AG09319 (cell line): ENCODE measurements around the gene TXNDC16.

ENCODE experiments used
- DNase-seq: peaks from one replicate; pipeline ENCODE4 v3.0.0-alpha.2; 2010; ENCODE audit warnings: low read depth; ENCODE audit errors: extremely low read depth
- CTCF ChIP-seq: IDR thresholded peaks from 2 replicates; pipeline ENCODE4 v1.5.1; 2011; ENCODE audit warnings: low read depth, mild to moderate bottlenecking, inconsistent platforms, low read length, moderate library complexity

TXNDC16 gene

DNA sequence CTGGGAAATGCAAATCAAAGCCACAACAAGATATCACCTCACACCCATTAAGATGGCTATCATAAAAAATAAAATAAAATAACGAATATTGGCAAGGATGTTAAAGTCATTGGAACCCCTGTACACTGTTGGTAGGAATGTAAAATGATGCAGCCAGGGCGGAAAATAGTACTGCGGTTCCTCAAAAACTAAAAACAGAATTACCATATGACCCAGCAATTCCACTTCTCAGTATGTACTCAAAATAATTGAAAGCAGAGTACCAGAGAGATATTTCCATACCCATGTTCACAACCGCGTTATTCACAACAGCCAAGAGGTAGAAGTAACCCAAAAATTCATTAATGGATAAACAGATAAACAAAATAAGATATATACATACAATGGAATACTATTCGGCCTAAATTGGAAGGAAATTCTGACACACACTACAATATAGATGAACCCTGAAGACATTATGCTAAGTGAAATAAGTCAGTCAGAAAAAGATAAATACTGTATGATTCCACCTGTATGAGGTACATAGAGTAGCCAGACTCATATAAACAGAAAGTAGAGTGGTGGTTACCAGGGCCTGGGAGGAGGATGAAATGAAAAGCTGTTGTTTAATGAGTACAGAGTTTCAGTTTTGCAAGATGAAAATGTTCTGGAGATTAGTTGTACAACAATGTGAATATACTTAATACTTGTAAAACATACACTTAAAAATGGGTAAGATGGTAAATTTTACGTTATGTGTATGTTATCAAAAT is 84.6 kb downstream of the TXNDC16 start:
- TF ChIP-seq CTCF: no peak
- DNase-seq: no peak

- TF ChIP-seq CTCF: no peak
- no peak for DNase-seq
These were observed 88.1 kb downstream of the TXNDC16 start for GRCh38 chr14:52464175-52464574.

DNA sequence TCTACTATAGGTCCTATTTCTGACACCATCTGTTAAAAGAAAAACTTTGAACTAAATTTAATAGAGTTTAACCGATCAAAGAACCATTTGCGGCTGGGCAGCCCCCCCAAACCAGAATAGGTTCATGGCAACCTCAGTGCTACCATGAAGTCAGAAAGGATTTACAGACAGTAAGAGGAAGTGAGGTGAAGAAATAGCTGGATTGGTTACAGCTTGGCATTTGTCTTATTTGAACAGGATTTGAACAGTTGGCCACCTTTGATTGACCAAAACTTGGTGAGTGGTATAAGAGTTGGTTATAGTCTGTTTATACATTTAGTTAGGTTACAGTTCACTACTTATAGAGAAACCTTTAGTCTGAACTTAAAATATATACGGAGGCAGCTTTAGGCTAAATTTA is 88.9 kb downstream of the TXNDC16 start:
- TF ChIP-seq CTCF: no peak
- DNase-seq: no peak

DNA sequence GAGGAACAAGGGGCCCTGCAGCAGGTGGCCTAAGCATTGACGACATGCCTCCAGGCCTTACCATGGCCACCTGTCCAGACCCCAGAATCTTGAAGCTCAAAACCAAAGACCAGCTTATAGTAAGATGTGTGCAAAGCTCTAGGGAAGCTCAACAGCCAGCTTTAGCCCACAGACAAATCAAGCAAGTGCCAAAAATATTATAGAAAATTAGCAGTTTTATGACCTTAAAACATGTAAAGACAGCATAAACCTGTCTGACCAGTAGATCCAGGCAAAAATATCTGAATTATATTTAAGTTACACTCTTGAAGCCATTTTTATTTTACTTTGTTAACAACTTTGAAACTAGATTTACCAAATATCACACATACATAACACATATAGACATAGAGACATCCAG is 90.6 kb downstream of the TXNDC16 start:
- no peak for DNase-seq
- TF ChIP-seq CTCF: no peak

- no peak for DNase-seq
- no peak for TF ChIP-seq CTCF
These were observed 93.6 kb downstream of the TXNDC16 start for GRCh38 chr14:52458721-52459085.

GRCh38 chr14:52457411-52457810 is 94.9 kb downstream of the TXNDC16 start:
- DNase-seq: no peak
- TF ChIP-seq CTCF: no peak

DNA sequence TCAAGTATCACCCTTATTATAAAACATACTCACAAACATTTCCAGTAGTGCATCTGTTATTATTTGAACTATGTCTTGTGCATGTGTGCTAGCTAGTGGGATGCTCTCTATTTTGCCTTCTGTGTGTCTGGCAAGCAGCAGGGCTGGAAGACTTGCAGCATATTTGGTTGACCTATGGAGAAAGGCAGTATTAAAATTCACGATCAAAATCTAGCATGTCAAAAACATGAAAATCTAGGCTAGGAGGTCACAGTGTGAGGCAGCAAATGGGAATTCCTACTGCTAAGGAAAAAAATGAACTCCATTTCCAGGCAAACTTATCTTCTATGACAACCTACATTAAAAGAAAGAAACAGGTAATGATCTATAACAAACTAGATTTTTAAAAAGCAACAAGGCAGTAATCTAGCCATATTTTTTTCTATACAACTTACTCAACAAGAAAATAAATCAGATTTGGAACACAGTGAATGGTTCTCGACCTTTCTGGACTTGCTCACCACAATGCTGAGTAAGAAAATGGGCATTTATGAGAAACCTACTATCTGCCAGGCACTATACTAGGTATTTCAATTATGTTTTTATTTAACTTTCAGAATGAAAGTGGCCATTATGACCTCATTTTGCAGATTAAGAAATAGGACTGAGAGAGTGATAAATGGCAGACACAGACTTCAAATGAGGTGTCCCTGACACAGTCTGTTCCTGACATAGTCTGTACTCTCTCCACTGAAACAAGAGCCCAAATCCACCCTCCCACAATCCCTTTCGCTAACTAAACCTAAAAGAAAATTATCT is 96.8 kb downstream of the TXNDC16 start:
- DNase-seq: no peak
- no peak for TF ChIP-seq CTCF
